ENCODE measurements around the gene YBX3. TPM values are rescaled to one million over a fixed set of nuclear protein-coding genes. Genes with fewer than 3 reads are reported as not detected.
A peak's percentile ranks its signal among the peaks of the same experiment; 100 is the strongest.

The YBX3 gene
- total RNA-seq, 3 donors from 2014 or later, result 262 to 381 (median 290) TPM

GRCh38 chr12:10688042-10688441 lies 35.1 kb downstream of the YBX3 start:
- no peaks in the 10 kb centered on the region for H3K4me1 ChIP-seq
- intact Hi-C loops (cut with DNase I; ENCODE audit: low total_unique reads), result no loop called here
- H3K4me3 ChIP-seq, result no peak overlapping the region
- no peaks in the 10 kb centered on the region for H3K36me3 ChIP-seq
- TF ChIP-seq, protein P1, sequence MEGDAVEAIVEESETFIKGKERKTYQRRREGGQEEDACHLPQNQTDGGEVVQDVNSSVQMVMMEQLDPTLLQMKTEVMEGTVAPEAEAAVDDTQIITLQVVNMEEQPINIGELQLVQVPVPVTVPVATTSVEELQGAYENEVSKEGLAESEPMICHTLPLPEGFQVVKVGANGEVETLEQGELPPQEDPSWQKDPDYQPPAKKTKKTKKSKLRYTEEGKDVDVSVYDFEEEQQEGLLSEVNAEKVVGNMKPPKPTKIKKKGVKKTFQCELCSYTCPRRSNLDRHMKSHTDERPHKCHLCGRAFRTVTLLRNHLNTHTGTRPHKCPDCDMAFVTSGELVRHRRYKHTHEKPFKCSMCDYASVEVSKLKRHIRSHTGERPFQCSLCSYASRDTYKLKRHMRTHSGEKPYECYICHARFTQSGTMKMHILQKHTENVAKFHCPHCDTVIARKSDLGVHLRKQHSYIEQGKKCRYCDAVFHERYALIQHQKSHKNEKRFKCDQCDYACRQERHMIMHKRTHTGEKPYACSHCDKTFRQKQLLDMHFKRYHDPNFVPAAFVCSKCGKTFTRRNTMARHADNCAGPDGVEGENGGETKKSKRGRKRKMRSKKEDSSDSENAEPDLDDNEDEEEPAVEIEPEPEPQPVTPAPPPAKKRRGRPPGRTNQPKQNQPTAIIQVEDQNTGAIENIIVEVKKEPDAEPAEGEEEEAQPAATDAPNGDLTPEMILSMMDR (IDR thresholded peaks at IDR 0.05), result no peak
- no peak for TF ChIP-seq POLR2AphosphoS5 (IDR thresholded peaks at IDR 0.05)
- TF ChIP-seq POLR2A (IDR thresholded peaks at IDR 0.05), result no peak
- no peaks in the 10 kb centered on the region for H3K27me3 ChIP-seq
- H3K27ac ChIP-seq, result no peak overlapping the region
- H3K9me3 ChIP-seq, result no peaks in the 10 kb centered on the region
- no peak for DNase-seq (ENCODE audit: low spot score in 2 of 2)

- no peaks in the 10 kb centered on the region for H3K36me3 ChIP-seq
- TF ChIP-seq POLR2A (IDR thresholded peaks at IDR 0.05) (no peak), POLR2AphosphoS5 (IDR thresholded peaks at IDR 0.05) (peak in 1 of 3 donors; percentile 47)
- TF ChIP-seq, protein P1 (IDR thresholded peaks at IDR 0.05), result peak; percentile 49 to 91 (median 90)
Measured at GRCh38 chr12:10673659-10674384, 49.3 kb downstream of the YBX3 start, which contains the start of gene STYK1. Gene STYK1 (minus strand): TSS chr12:10674052. CDS start chr12:10634618, 39,434 bp downstream.

GRCh38 chr12:10672231-10672868 lies 50.8 kb downstream of the YBX3 start:
- intact Hi-C loops (cut with DNase I; ENCODE audit: low total_unique reads), result no loop called here
- H3K27me3 ChIP-seq, result no peaks in the 10 kb centered on the region
- no peaks in the 10 kb centered on the region for H3K36me3 ChIP-seq
- H3K4me1 ChIP-seq, result no peaks in the 10 kb centered on the region
- no peak overlapping the region for H3K4me3 ChIP-seq
- no peaks in the 10 kb centered on the region for H3K9me3 ChIP-seq
- no peak for DNase-seq (ENCODE audit: low spot score in 2 of 2)
- no peak overlapping the region for H3K27ac ChIP-seq
- TF ChIP-seq POLR2AphosphoS5 (IDR thresholded peaks at IDR 0.05) (no peak), POLR2A (IDR thresholded peaks at IDR 0.05) (no peak)
- TF ChIP-seq, protein P1 (IDR thresholded peaks at IDR 0.05), result no peak

More at GRCh38 chr12:10673659-10674384, 49.3 kb downstream of the YBX3 start, which contains the start of gene STYK1:
- Histone ChIP-seq H3K4me1 (no peaks in the 10 kb centered on the region), H3K9me3 (no peaks in the 10 kb centered on the region), H3K27ac (peak within 1 kb of the TSS; percentile 81 to 90), H3K4me3 (peak within 1 kb of the TSS; percentile 34 to 74 (median 60)), H3K27me3 (no peaks in the 10 kb centered on the region)
- peak; percentile 60 to 76 for DNase-seq (ENCODE audit: low spot score in 2 of 2)
- intact Hi-C loops (cut with DNase I; ENCODE audit: low total_unique reads), result no loop called here

- Histone ChIP-seq H3K4me3 (no peak overlapping the region), H3K36me3 (no peaks in the 10 kb centered on the region), H3K27ac (no peak overlapping the region), H3K27me3 (no peaks in the 10 kb centered on the region), H3K4me1 (no peaks in the 10 kb centered on the region), H3K9me3 (no peaks in the 10 kb centered on the region)
- TF ChIP-seq POLR2AphosphoS5 (IDR thresholded peaks at IDR 0.05), result no peak
- TF ChIP-seq, protein P1 (IDR thresholded peaks at IDR 0.05), result no peak
- no peak for TF ChIP-seq POLR2A (IDR thresholded peaks at IDR 0.05)
- intact Hi-C loops (cut with DNase I; ENCODE audit: low total_unique reads), result no loop called here
- no peak for DNase-seq (ENCODE audit: low spot score in 2 of 2)
Measured at GRCh38 chr12:10669533-10669932, 53.6 kb downstream of the YBX3 start.

DNA sequence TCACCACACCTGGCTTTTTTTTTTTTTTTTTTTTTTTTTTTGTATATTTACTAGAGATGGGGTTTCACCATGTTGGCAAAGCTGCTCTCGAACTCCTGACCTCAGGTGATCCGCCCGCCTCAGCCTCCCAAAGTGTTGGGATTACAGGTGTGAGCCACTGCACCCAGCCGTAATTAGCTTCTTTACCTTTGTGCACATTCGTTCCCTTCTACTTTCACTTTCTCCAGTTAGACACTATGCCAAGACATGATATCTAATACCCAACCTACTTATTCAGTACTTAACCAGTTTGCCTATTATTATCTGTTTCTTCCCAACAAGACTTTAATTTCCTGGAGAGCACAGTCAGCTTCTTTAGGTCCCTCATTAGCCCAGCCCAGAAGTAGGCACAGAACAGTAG lies 54.6 kb downstream of the YBX3 start:
- H3K27ac ChIP-seq, result peak overlapping the region in 1 of 2 donors; percentile 44
- no peaks in the 10 kb centered on the region for H3K36me3 ChIP-seq
- no peak for TF ChIP-seq POLR2AphosphoS5 (IDR thresholded peaks at IDR 0.05)
- TF ChIP-seq, protein P1 (IDR thresholded peaks at IDR 0.05), result no peak
- no peak for TF ChIP-seq POLR2A (IDR thresholded peaks at IDR 0.05)
- H3K4me1 ChIP-seq, result no peaks in the 10 kb centered on the region
- peak overlapping the region in 2 of 3 donors; percentile 11 to 39 for H3K4me3 ChIP-seq
- DNase-seq (ENCODE audit: low spot score in 2 of 2), result no peak
- intact Hi-C loops (cut with DNase I; ENCODE audit: low total_unique reads), result no loop called here
- no peaks in the 10 kb centered on the region for H3K27me3 ChIP-seq
- H3K9me3 ChIP-seq, result no peaks in the 10 kb centered on the region
